Parathyroid adenoma (tissue), 2 donors: Measurements from ENCODE around the gene PHF5A.

Source experiments
- H2AFZ ChIP-seq: fragments of 300-600 bp; sonication (generic); one replicate; pipeline ENCODE4 v1.7.0; 2017; ENCODE audit warnings: antibody characterized with exemption, mild to moderate bottlenecking
- H3K27ac ChIP-seq: fragments of 300-600 bp; sonication (generic); one replicate; pipeline ENCODE4 v1.7.0; 2017
- H3K27me3 ChIP-seq: fragments of 300-600 bp; sonication (generic); one replicate; pipeline ENCODE4 v1.7.0; 2017; ENCODE audit warnings: low read length; ENCODE audit not compliant: control insufficient read depth, insufficient read depth
- H3K36me3 ChIP-seq: fragments of 300-600 bp; sonication (generic); one replicate; pipeline ENCODE4 v1.7.0; 2017; ENCODE audit warnings: low read length; ENCODE audit not compliant: control insufficient read depth, insufficient read depth
- H3K4me1 ChIP-seq: fragments of 300-600 bp; sonication (generic); one replicate; pipeline ENCODE4 v1.7.0; 2017; ENCODE audit warnings: control low read depth
- H3K4me2 ChIP-seq: fragments of 300-600 bp; sonication (generic); one replicate; pipeline ENCODE4 v1.7.0; 2017; ENCODE audit warnings: low read length
- H3K4me3 ChIP-seq: fragments of 300-600 bp; sonication (generic); one replicate; pipeline ENCODE4 v1.7.0; 2017; ENCODE audit warnings: low read depth, low read length
- H3K79me2 ChIP-seq: fragments of 300-600 bp; sonication (generic); one replicate; pipeline ENCODE4 v1.7.0; 2017; ENCODE audit warnings: control low read depth
- H3K9ac ChIP-seq: fragments of 300-600 bp; sonication (generic); one replicate; pipeline ENCODE4 v1.7.0; 2017; ENCODE audit warnings: mild to moderate bottlenecking
- H3K9me3 ChIP-seq: fragments of 300-600 bp; sonication (generic); one replicate; pipeline ENCODE4 v1.7.0; 2017; ENCODE audit warnings: low read length; ENCODE audit not compliant: control insufficient read depth
- TF ChIP-seq, protein P1 (sequence below): fragments of 300-600 bp; sonication (generic); IDR thresholded peaks from one replicate; pipeline ENCODE4 v1.7.0; 2017; ENCODE audit warnings: antibody characterized with exemption, mild to moderate bottlenecking
- donor health status: primary hyperparathyroidism.

Gene PHF5A

DNA sequence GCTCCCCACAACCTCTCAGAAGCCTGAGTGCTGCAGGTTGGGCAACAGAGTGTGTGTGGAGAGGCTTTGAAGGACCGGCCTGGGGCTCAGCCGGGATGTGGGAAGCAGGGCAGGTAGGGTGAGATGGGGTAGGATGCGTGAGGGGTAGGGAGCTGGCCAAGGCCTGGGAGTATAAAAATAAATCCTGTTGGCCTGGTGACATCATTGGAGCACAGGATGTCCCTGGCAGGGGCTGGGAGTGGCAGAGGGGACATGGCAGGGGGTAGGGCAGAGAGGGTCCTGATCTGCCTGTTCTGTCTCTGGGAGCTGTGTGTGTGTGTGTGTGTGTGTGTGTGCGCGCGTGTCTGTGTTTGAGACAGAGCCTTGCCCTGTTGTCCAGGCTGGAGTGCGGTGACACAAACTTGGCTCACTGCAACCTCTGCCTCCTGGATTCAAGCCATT, 58.2 kb downstream of the PHF5A start:
- TF ChIP-seq, protein P1, sequence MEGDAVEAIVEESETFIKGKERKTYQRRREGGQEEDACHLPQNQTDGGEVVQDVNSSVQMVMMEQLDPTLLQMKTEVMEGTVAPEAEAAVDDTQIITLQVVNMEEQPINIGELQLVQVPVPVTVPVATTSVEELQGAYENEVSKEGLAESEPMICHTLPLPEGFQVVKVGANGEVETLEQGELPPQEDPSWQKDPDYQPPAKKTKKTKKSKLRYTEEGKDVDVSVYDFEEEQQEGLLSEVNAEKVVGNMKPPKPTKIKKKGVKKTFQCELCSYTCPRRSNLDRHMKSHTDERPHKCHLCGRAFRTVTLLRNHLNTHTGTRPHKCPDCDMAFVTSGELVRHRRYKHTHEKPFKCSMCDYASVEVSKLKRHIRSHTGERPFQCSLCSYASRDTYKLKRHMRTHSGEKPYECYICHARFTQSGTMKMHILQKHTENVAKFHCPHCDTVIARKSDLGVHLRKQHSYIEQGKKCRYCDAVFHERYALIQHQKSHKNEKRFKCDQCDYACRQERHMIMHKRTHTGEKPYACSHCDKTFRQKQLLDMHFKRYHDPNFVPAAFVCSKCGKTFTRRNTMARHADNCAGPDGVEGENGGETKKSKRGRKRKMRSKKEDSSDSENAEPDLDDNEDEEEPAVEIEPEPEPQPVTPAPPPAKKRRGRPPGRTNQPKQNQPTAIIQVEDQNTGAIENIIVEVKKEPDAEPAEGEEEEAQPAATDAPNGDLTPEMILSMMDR: no peak
- H3K79me2 ChIP-seq: no peaks in the 10 kb centered on the region
- H3K4me2 ChIP-seq: no peak overlapping the region
- no peaks in the 10 kb centered on the region for H3K36me3 ChIP-seq
- H3K9ac ChIP-seq: no peak overlapping the region
- H3K4me1 ChIP-seq: peaks cover 6% of the 10 kb centered on the region
- no peaks in the 10 kb centered on the region for H3K27me3 ChIP-seq
- H3K4me3 ChIP-seq: no peak overlapping the region
- no peaks in the 10 kb centered on the region for H3K9me3 ChIP-seq
- no peak overlapping the region for H2AFZ ChIP-seq
- H3K27ac ChIP-seq: no peak overlapping the region
